AG09319 (cell line): ENCODE measurements around the gene KLF17.
"Not testable (repeated sequence)": the region's sequence is repeated elsewhere in the genome, so short reads cannot be mapped to it uniquely, and the experiment has no call there.

ENCODE experiments used
- DNase-seq: peaks from one replicate; pipeline ENCODE4 v3.0.0-alpha.2; 2010; ENCODE audit warnings: low read depth; ENCODE audit errors: extremely low read depth
- TF ChIP-seq, protein P1 (sequence below): IDR thresholded peaks from 2 replicates; pipeline ENCODE4 v1.5.1; 2011; ENCODE audit warnings: low read depth, mild to moderate bottlenecking, inconsistent platforms, low read length, moderate library complexity

The KLF17 gene

DNA sequence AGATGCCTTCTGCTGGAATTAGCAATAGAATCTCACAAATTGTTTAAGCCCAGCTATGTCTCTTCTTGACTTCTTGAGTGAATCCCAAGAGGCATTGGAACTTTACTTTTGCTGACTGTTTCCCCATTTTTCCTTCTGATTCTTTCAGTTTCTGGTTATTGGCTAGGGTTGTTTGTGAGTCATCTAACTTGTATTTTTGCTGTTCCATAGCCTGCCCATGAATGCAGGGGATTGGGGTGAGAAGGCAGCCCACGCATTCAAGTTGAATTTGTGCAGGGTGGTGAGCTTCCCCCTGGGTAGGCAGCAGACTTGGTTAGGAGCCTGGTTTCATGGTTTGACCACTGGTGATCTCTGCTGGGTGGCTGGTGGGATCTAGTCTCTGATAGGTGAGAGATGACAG lies 10.4 kb upstream of the KLF17 start:
- TF ChIP-seq, protein P1, sequence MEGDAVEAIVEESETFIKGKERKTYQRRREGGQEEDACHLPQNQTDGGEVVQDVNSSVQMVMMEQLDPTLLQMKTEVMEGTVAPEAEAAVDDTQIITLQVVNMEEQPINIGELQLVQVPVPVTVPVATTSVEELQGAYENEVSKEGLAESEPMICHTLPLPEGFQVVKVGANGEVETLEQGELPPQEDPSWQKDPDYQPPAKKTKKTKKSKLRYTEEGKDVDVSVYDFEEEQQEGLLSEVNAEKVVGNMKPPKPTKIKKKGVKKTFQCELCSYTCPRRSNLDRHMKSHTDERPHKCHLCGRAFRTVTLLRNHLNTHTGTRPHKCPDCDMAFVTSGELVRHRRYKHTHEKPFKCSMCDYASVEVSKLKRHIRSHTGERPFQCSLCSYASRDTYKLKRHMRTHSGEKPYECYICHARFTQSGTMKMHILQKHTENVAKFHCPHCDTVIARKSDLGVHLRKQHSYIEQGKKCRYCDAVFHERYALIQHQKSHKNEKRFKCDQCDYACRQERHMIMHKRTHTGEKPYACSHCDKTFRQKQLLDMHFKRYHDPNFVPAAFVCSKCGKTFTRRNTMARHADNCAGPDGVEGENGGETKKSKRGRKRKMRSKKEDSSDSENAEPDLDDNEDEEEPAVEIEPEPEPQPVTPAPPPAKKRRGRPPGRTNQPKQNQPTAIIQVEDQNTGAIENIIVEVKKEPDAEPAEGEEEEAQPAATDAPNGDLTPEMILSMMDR: no peak
- DNase-seq: no peak

DNA sequence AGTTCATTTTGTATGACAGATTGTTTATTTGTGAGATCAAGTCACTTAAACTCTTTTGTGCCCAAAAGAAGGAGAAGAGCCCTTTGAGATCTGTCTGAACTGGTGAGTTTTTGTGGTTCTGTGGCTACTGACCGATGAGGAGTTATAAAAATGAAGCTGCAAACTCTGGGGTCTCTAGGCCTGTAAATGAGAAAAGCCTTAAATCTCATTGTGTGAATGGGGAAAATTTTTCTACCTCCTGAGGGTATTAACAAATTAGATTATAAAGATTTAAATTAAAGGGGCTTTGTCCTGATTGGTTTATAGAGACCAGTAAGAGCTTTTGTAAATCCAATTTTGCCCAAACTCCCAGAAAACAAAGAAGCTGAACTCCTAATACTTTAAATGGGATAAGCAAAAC lies 9.7 kb upstream of the KLF17 start:
- TF ChIP-seq, protein P1: no peak
- no peak for DNase-seq

DNA sequence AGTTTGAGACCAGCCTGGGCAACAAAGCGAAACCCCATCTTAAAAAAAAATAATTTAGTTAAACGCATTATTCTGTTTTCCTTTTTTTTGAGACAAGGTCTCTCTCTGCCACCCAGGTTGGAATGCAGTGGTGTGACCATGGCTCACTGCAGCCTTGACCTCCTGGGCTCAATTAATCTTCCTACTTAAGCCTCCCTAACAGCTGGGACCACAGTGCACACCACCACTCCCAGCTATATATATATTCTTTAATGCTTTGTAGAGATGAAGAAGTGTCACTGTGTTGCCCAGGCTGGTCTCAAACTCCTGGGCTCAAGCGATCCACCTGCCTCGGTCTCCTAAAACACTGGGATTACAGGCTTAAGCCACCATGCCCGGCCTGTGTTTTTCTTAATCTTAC lies 7.7 kb upstream of the KLF17 start:
- TF ChIP-seq, protein P1: no peak
- no peak for DNase-seq

DNA sequence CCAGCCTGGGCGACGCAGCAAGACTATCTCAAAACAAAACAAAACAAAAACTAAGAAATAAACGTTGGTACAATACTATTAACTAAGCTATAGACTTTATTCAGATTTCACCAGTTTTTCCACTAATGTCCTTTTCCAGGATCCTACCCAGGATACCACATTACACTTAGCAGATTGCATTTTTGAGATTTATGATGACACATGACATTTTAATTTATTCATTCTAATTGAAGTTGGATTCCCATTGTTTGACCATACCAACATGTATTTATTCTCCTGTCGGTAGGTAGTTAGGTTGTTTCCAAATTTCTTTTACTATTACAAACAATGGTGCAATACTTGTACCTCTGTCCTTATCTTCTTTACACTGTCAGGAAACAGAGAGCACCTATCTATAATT lies 6.8 kb upstream of the KLF17 start:
- DNase-seq: no peak
- TF ChIP-seq, protein P1: no peak

DNA sequence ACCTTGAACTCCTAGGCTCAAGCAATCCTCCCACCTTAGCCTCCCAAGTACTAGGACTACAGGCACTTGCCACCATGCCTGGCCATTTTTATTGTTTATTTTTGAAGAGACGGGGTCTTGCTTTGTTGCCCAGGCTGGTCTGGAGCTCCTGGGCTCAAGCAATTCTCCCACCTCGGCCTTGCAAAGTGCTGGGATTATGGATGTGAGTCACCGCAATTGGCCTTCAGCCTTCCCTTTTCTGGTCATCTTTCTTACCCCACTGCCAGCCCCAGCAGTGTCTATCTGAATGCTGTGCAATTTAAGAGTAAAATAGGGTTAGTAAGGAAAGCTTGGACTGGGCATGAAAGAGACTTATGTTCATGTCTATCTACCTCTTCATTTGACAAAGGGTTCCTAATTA lies 6.1 kb upstream of the KLF17 start:
- TF ChIP-seq, protein P1: no peak
- DNase-seq: no peak

DNA sequence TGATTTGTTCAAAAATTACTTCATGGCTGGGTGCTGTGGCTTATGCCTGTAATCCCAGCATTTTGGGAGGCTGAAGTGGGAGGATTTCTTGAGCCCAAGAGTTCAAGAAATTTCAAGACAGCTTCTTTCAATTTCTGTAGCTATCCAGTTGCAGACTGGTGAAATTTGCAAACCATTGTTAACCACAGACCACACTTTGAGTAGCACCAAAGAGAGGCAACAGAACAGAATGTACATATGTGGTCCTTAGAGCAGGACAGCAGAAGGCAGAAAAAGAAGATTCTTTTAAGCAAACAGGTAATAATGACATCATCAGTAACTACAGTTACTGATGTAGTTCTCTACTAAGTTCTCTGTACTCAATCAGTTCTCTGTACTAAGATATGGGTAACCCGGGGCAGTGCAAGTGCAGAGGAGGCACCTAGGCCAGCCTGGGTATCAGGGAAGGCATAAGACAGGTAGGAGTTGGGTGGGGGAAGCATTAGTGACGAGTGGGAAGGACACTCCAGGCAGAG lies 5.5 kb upstream of the KLF17 start:
- TF ChIP-seq, protein P1: no peak
- DNase-seq: no peak

DNA sequence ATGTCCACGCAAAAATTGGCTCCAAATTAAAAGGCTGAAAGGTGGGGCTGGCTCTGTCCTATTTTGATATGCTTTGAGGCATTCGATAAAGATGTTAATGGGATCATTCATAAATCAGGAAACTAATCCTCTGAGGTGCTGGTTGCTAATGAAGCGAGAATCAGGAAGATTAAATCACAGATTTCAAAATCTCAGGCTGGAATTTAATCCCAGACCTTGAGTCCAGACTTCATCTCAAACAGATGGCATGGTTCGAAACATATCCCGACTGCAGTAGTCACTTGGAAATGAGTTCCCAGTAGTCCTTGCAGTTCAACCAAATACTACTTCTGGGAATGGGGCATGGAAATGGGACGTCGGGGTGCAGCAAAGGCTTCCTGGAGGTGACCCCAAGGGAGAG lies 4.5 kb upstream of the KLF17 start:
- DNase-seq: no peak
- TF ChIP-seq, protein P1: no peak

DNA sequence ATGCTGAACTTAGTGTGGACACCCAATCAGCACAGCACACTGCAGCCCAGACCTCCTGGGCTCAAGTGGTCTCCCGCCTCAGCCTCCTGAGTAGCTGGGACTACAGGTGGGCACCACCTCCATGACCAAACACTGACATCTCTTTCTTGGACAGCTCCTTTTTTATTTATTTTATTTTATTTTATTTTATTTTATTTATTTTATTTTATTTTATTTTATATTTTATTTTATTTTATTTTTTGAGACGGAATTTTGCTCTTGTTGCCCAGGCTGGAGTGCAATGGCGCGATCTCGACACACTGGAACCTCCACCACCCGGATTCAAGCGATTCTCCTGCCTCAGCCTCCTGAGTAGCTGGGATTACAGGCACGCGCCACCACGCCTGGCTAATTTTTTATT lies 1.3 kb upstream of the KLF17 start:
- not testable (repeated sequence) for DNase-seq
